ENCODE data around the gene PMM2.
A peak's percentile ranks its signal among the peaks of the same experiment; 100 is the strongest.

PMM2 gene

GRCh38 chr16:8853611-8854010 lies 56.0 kb downstream of the PMM2 start:
- no peak overlapping the region for H3K4me3 ChIP-seq (ENCODE audit: low read depth, low read length)
- DNase-seq (ENCODE audit: low read depth) = no peak
- TF ChIP-seq CTCF (IDR thresholded peaks at IDR 0.05; ENCODE audit: low read depth, low read length) = no peak
- no peak for TF ChIP-seq MYC (IDR thresholded peaks at IDR 0.05; ENCODE audit: low read depth, low read length)
- TF ChIP-seq, protein P1, sequence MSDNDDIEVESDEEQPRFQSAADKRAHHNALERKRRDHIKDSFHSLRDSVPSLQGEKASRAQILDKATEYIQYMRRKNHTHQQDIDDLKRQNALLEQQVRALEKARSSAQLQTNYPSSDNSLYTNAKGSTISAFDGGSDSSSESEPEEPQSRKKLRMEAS (IDR thresholded peaks at IDR 0.05; ENCODE audit: low read depth, low read length) = no peak
- TF ChIP-seq POLR2A (IDR thresholded peaks at IDR 0.05; ENCODE audit: extremely low read depth, insufficient read length) = no peak

DNA sequence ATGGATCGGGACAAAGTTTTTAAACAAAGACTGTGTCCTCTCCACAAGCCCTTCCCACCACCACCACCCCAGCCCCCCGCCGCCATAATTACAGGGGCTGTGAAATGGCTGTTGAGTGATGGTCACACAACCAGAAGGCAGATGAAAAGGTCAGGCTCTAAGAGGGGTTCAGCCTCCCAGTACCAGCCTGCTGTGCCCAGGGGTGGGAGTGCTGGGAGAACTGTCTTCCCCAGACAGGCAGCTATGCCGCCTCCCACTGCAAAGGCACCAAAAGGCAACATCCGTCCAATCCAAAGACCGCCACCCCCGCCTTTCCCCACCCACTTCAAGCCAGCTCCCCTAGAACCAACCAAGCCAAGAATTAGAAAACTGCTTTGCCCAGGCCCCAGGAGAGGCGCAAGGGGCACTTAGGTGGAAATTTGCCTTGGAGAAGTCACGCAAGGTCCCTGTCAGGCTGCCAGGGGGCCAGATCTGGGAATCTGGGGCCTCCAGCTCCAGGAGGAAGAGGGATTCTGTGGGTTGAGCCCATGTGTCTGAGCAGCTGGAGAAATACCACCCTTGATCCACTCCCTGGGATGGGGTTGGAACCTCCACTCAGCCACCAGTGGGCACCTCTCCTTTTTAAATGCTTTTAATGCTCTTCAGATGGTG lies 56.8 kb downstream of the PMM2 start:
- no peak overlapping the region for H3K4me3 ChIP-seq (ENCODE audit: low read depth, low read length)
- DNase-seq (ENCODE audit: low read depth) = no peak
- TF ChIP-seq CTCF (IDR thresholded peaks at IDR 0.05; ENCODE audit: low read depth, low read length) (no peak), POLR2A (IDR thresholded peaks at IDR 0.05; ENCODE audit: extremely low read depth, insufficient read length) (no peak), MYC (IDR thresholded peaks at IDR 0.05; ENCODE audit: low read depth, low read length) (no peak)
- TF ChIP-seq, protein P1 (IDR thresholded peaks at IDR 0.05; ENCODE audit: low read depth, low read length) = no peak

DNA sequence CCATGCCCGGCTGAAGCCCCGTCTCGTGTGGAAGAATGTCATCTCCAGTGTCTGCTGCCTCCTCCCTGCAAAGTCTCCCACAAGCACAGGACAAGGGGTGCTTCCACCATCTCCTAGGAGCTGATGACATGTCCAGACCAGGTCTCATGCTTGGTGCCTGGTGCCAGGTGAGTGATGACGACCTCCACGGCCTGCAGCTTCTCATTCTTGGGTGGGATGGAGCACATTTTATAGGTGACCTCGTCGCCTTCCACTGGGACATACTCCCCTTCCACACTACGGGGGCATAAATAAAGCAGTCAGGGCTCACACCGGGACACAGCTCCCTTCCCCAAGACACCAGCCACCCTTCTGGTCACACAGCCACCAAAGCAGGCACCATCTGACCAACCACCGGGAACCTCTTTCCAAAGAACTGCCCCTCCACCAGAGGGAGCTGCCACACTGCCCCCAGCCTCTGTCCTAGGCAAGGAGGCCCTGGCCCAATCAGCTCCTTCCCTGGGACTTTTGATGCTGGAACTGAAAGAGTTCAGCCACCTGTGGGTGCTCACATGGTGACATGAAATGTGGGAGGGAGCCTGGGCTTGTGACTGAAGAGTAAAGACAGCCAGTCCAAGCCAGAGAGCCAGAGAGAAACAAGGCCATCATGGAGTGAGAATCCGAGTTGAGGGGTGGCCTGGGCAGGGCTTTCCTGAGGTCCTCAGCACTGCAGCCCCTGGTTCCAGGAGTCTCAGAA lies 57.6 kb downstream of the PMM2 start:
- DNase-seq (ENCODE audit: low read depth) = no peak
- peak; percentile 20 for TF ChIP-seq CTCF (IDR thresholded peaks at IDR 0.05; ENCODE audit: low read depth, low read length)
- TF ChIP-seq, protein P1 (IDR thresholded peaks at IDR 0.05; ENCODE audit: low read depth, low read length) = no peak
- no peak for TF ChIP-seq MYC (IDR thresholded peaks at IDR 0.05; ENCODE audit: low read depth, low read length)
- no peak for TF ChIP-seq POLR2A (IDR thresholded peaks at IDR 0.05; ENCODE audit: extremely low read depth, insufficient read length)
- no peak overlapping the region for H3K4me3 ChIP-seq (ENCODE audit: low read depth, low read length)

DNA sequence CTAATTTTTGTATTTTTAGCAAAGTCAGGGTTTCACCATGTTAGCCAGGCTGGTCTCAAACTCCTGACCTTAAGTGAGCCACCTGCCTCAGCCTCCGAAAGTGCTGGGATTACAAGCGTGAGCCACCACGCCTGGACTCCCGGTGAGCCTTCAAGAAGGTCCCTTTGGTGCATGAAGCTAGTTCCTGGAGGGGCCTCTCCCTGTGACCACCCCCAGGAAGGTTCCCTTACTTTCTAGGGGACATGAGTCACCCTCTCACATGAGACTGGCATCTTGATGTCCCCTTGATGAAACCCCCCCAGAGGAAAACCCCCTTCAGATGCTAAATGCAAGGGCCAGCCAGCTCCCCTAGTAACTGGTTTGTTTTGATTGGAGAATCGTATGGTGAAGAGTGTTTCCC lies 58.3 kb downstream of the PMM2 start:
- no peak overlapping the region for H3K4me3 ChIP-seq (ENCODE audit: low read depth, low read length)
- TF ChIP-seq, protein P1 (IDR thresholded peaks at IDR 0.05; ENCODE audit: low read depth, low read length) = no peak
- TF ChIP-seq CTCF (IDR thresholded peaks at IDR 0.05; ENCODE audit: low read depth, low read length) (no peak), POLR2A (IDR thresholded peaks at IDR 0.05; ENCODE audit: extremely low read depth, insufficient read length) (no peak), MYC (IDR thresholded peaks at IDR 0.05; ENCODE audit: low read depth, low read length) (no peak)
- no peak for DNase-seq (ENCODE audit: low read depth)

- H3K4me3 ChIP-seq (ENCODE audit: low read depth, low read length) = no peak overlapping the region
- no peak for DNase-seq (ENCODE audit: low read depth)
- TF ChIP-seq POLR2A (IDR thresholded peaks at IDR 0.05; ENCODE audit: extremely low read depth, insufficient read length) (no peak), MYC (IDR thresholded peaks at IDR 0.05; ENCODE audit: low read depth, low read length) (no peak), CTCF (IDR thresholded peaks at IDR 0.05; ENCODE audit: low read depth, low read length) (no peak)
- TF ChIP-seq, protein P1 (IDR thresholded peaks at IDR 0.05; ENCODE audit: low read depth, low read length) = no peak
Measured at GRCh38 chr16:8858994-8859912, 61.6 kb downstream of the PMM2 start.

Data from NB4 (cell line).